ENCODE results near the gene TEX14. TPM values are rescaled to one million over a fixed set of nuclear protein-coding genes. Genes with fewer than 3 reads are reported as not detected.

The TEX14 gene
- total RNA-seq, 1 donor from 2014 or later: not detected

- no peak for TF ChIP-seq CTCF (IDR thresholded peaks at IDR 0.05; ENCODE audit: insufficient read depth, low read length, severe bottlenecking)
- no peaks in the 10 kb centered on the region for H3K27me3 ChIP-seq (ENCODE audit: control insufficient read depth, insufficient read depth, low read length)
- H3K36me3 ChIP-seq (ENCODE audit: control insufficient read depth, insufficient read depth, low read length): no peaks in the 10 kb centered on the region
- FAIRE-seq (no peak), DNase-seq (ENCODE audit: low read depth) (no peak)
- H3K4me3 ChIP-seq (ENCODE audit: low read depth, low read length): peak overlapping the region; percentile 35
Observed at GRCh38 chr17:58632324-58633314, 59.2 kb downstream of the TEX14 start.

GRCh38 chr17:58631523-58632323, 60.1 kb downstream of the TEX14 start:
- peak overlapping the region; percentile 35 for H3K4me3 ChIP-seq (ENCODE audit: low read depth, low read length)
- no peaks in the 10 kb centered on the region for H3K27me3 ChIP-seq (ENCODE audit: control insufficient read depth, insufficient read depth, low read length)
- FAIRE-seq (no peak), DNase-seq (ENCODE audit: low read depth) (peak; percentile 97)
- H3K36me3 ChIP-seq (ENCODE audit: control insufficient read depth, insufficient read depth, low read length): no peaks in the 10 kb centered on the region
- peak; percentile 22 for TF ChIP-seq CTCF (IDR thresholded peaks at IDR 0.05; ENCODE audit: insufficient read depth, low read length, severe bottlenecking)

GRCh38 chr17:58630883-58631522, 60.8 kb downstream of the TEX14 start:
- Histone ChIP-seq H3K4me3 (ENCODE audit: low read depth, low read length) (no peak overlapping the region), H3K27me3 (ENCODE audit: control insufficient read depth, insufficient read depth, low read length) (no peaks in the 10 kb centered on the region), H3K36me3 (ENCODE audit: control insufficient read depth, insufficient read depth, low read length) (no peaks in the 10 kb centered on the region)
- DNase-seq (ENCODE audit: low read depth) (no peak), FAIRE-seq (no peak)
- TF ChIP-seq CTCF (IDR thresholded peaks at IDR 0.05; ENCODE audit: insufficient read depth, low read length, severe bottlenecking): no peak

GRCh38 chr17:58626905-58627304, 64.9 kb downstream of the TEX14 start:
- DNase-seq (ENCODE audit: low read depth) (no peak), FAIRE-seq (no peak)
- Histone ChIP-seq H3K4me3 (ENCODE audit: low read depth, low read length) (no peak overlapping the region), H3K27me3 (ENCODE audit: control insufficient read depth, insufficient read depth, low read length) (no peaks in the 10 kb centered on the region), H3K36me3 (ENCODE audit: control insufficient read depth, insufficient read depth, low read length) (no peaks in the 10 kb centered on the region)
- TF ChIP-seq CTCF (IDR thresholded peaks at IDR 0.05; ENCODE audit: insufficient read depth, low read length, severe bottlenecking): no peak

GRCh38 chr17:58624751-58625150, 67.1 kb downstream of the TEX14 start:
- no peak for DNase-seq (ENCODE audit: low read depth)
- no peak for FAIRE-seq
- Histone ChIP-seq H3K36me3 (ENCODE audit: control insufficient read depth, insufficient read depth, low read length) (no peaks in the 10 kb centered on the region), H3K4me3 (ENCODE audit: low read depth, low read length) (no peak overlapping the region), H3K27me3 (ENCODE audit: control insufficient read depth, insufficient read depth, low read length) (no peaks in the 10 kb centered on the region)
- no peak for TF ChIP-seq CTCF (IDR thresholded peaks at IDR 0.05; ENCODE audit: insufficient read depth, low read length, severe bottlenecking)
